ENCODE results near the gene IL31RA.

DNA sequence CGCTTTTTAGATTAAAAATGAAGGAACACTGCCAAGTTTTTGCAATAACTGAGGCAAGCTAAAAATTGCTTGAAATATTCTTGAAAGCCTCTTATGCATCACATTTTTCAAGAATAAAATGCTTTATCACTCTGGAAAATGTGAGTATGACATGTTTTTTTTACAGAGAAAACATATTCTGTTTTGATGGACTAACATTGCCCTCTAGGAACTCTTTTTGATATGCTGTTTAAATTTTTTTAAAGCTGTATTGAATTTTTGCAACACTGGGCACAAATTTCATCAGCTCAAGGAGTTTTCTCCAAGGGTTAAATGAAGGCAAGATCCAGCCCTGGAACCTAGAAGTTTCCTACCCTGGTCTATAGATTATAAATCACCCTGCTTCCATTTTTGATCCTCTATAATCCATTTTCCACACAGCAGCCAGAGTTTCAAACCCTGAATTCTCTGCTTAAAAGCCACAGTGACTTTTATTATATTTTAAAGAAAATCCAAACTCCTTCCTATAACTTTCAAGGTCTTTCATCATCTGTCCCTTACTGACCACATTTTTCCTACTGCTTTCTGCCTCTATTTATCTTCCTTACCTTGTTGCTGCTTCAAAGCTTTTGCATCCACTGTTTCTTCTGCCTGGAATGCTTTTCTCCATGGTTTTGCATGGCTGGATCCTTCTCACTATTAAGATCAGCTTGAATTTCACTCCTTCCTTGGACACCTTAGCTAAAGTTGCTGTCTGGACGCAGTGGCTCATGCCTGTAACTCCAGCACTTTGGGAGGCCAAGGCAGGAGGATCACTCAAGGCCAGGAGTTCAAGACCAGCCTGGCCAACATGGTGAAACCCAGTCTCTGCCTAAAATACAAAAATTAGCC is 60.9 kb downstream of the IL31RA start:
- TF ChIP-seq ARID4B (CRISPR knock-in tag; IDR thresholded peaks at IDR 0.05; ENCODE audit: borderline replicate concordance), result no peak
- TF ChIP-seq PREB (CRISPR knock-in tag; IDR thresholded peaks at IDR 0.05; ENCODE audit: borderline replicate concordance), result no peak
- TF ChIP-seq CTCF (IDR thresholded peaks at IDR 0.05), result no peak
- TF ChIP-seq TCF7 (CRISPR knock-in tag; IDR thresholded peaks at IDR 0.05; ENCODE audit: low read depth), result no peak
- no peak for TF ChIP-seq NR2C2 (CRISPR knock-in tag; IDR thresholded peaks at IDR 0.05)
- TF ChIP-seq SMAD4 (CRISPR knock-in tag; IDR thresholded peaks at IDR 0.05), result no peak

Data from WTC11 (cell line).